ENCODE data around the gene LSG1. TPM values are rescaled to one million over a fixed set of nuclear protein-coding genes. Genes with fewer than 3 reads are reported as not detected.

Gene LSG1
- total and polyA plus RNA-seq, 9 of the 15 experiments (the other 6 are each of a cell fraction or from before 2014, with no cell fraction given) = 14.9 to 73.7 (median 46.7) TPM

GRCh38 chr3:194609601-194610000, 62.4 kb downstream of the LSG1 start (continued):
- TF ChIP-seq SP1 (CRISPR knock-in tag; IDR thresholded peaks at IDR 0.05) = no peak

- POLR2A ChIA-PET = interaction anchor here (0.6 kb wide), 1 partner anchor 166 kb away, joined by 3 read pairs; no protein-coding TSS in a partner anchor
- Histone ChIP-seq H3K9me3 (replicated peaks; ENCODE audit: control insufficient read depth, insufficient read depth, low read depth, low read length) (no peaks in the 10 kb centered on the region), H3K9ac (ENCODE audit: insufficient read depth in 1 of 2, low read depth in 2 of 2, low read length in 2 of 2) (peak overlapping the region in 1 of 2 experiments; percentile 23; a peak in 1 of 4 replicates), H2AFZ (ENCODE audit: low read depth, low read length) (no peak overlapping the region), H3K27me3 (ENCODE audit: control insufficient read depth in 2 of 2, insufficient read depth in 2 of 2, low read length in 2 of 2) (no peaks in the 10 kb centered on the region), H3K9me1 (ENCODE audit: control insufficient read depth, insufficient read depth, low read length) (no peaks in the 10 kb centered on the region), H4K20me1 (replicated peaks; ENCODE audit: control insufficient read depth, insufficient read depth, low read length) (no peaks in the 10 kb centered on the region), H3K27ac (ENCODE audit: extremely low read depth, low read depth, low read length) (no peak overlapping the region), H3K4me3 (no peak overlapping the region), H3K79me2 (ENCODE audit: control insufficient read depth, insufficient read depth, low read length) (no peaks in the 10 kb centered on the region), H3K36me3 (ENCODE audit: control insufficient read depth, insufficient read depth, low read length) (peaks cover 3% of the 10 kb centered on the region; the same call in 1 of the 3 replicates), H3K4me2 (ENCODE audit: insufficient read depth, low read length) (no peak overlapping the region), H3K4me1 (replicated peaks in 1 of 2; ENCODE audit: control insufficient read depth in 2 of 2, insufficient read depth in 2 of 2, low read length in 2 of 2) (no peaks in the 10 kb centered on the region)
- 52% methylated on average over 8 of the region's 9 CpGs for WGBS (ENCODE audit: insufficient coverage, low coverage, missing lambda C conversion rate)
- intact Hi-C loops (cut with micrococcal nuclease) = no loop called here
- ATAC-seq (no peak), DNase-seq (ENCODE audit: extremely low read depth in 1 of 4, low spot score in 3 of 4) (no peak), FAIRE-seq (no peak)
- CTCF ChIA-PET (ENCODE audit: low intra/inter-chr PET ratio) = no interaction called here
- no TSS peak for BruUV-seq (replicated peaks)
- in situ Hi-C loops (cut with MboI) = no loop called here
- no peak for TF ChIP-seq GABPB1 (CRISPR knock-in tag; IDR thresholded peaks at IDR 0.05)
- TF ChIP-seq ZNF717 (CRISPR knock-in tag; IDR thresholded peaks at IDR 0.05) = no peak
- TF ChIP-seq EHMT2 (IDR thresholded peaks at IDR 0.05) = no peak
- no peak for TF ChIP-seq ZEB2 (IDR thresholded peaks at IDR 0.05)
- no peak for TF ChIP-seq SRSF9 (IDR thresholded peaks at IDR 0.05; ENCODE audit: borderline replicate concordance, low read depth, low read length)
- no peak for TF ChIP-seq BMI1 (IDR thresholded peaks at IDR 0.05; ENCODE audit: low read length)
- TF ChIP-seq, protein P1, sequence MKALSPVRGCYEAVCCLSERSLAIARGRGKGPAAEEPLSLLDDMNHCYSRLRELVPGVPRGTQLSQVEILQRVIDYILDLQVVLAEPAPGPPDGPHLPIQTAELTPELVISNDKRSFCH (CRISPR knock-in tag; IDR thresholded peaks at IDR 0.05) = no peak
- TF ChIP-seq, protein P1 (tag; IDR thresholded peaks at IDR 0.05) = no peak
- TF ChIP-seq ZC3H8 (IDR thresholded peaks at IDR 0.05) = no peak
- no peak for TF ChIP-seq HNRNPK (IDR thresholded peaks at IDR 0.05; ENCODE audit: low read depth, low read length, poor library complexity, severe bottlenecking)
- TF ChIP-seq SIN3A (IDR thresholded peaks at IDR 0.05; ENCODE audit: borderline replicate concordance in 2 of 2, control insufficient read depth in 1 of 2, low read depth in 2 of 2, low read length in 2 of 2) = no peak
- TF ChIP-seq KLF10 (CRISPR knock-in tag; IDR thresholded peaks at IDR 0.05) = no peak
- no peak for TF ChIP-seq CHCHD3 (CRISPR knock-in tag; IDR thresholded peaks at IDR 0.05)
- TF ChIP-seq, protein P2, sequence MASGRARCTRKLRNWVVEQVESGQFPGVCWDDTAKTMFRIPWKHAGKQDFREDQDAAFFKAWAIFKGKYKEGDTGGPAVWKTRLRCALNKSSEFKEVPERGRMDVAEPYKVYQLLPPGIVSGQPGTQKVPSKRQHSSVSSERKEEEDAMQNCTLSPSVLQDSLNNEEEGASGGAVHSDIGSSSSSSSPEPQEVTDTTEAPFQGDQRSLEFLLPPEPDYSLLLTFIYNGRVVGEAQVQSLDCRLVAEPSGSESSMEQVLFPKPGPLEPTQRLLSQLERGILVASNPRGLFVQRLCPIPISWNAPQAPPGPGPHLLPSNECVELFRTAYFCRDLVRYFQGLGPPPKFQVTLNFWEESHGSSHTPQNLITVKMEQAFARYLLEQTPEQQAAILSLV (tag; IDR thresholded peaks at IDR 0.05) = no peak
- TF ChIP-seq NFIX (CRISPR knock-in tag; IDR thresholded peaks at IDR 0.05; ENCODE audit: low read depth) = no peak
- TF ChIP-seq, protein P3, sequence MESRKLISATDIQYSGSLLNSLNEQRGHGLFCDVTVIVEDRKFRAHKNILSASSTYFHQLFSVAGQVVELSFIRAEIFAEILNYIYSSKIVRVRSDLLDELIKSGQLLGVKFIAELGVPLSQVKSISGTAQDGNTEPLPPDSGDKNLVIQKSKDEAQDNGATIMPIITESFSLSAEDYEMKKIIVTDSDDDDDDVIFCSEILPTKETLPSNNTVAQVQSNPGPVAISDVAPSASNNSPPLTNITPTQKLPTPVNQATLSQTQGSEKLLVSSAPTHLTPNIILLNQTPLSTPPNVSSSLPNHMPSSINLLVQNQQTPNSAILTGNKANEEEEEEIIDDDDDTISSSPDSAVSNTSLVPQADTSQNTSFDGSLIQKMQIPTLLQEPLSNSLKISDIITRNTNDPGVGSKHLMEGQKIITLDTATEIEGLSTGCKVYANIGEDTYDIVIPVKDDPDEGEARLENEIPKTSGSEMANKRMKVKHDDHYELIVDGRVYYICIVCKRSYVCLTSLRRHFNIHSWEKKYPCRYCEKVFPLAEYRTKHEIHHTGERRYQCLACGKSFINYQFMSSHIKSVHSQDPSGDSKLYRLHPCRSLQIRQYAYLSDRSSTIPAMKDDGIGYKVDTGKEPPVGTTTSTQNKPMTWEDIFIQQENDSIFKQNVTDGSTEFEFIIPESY (CRISPR knock-in tag; IDR thresholded peaks at IDR 0.05) = no peak
- no peak for TF ChIP-seq SRSF1 (IDR thresholded peaks at IDR 0.05; ENCODE audit: low read depth, low read length)
Observed at GRCh38 chr3:194608981-194609380, 63.0 kb downstream of the LSG1 start.

All from K562 (cell line).